Endometrial microvascular endothelial cells (primary cell): ENCODE results near the gene CCNY. TPM values are rescaled to one million over a fixed set of nuclear protein-coding genes. Genes with fewer than 3 reads are reported as not detected.

ENCODE experiments used
- in situ Hi-C: cut with HindIII; loops from 2 replicates; pipeline ENCODE4 v1.10.0; 2017; ENCODE audit warnings: low sequenced_read_pairs, low pct_unique_long_range_greater_than_20kb; ENCODE audit errors: inconsistent ontology term
- total RNA-seq: library from RNA; depleted of rRNA; stranded (reverse); fragments of >200 nt; gene quantifications from one replicate; pipeline ENCODE4 v1.2.3, GENCODE V29; 2015; ENCODE audit errors: inconsistent ontology term

CCNY gene
- total RNA-seq, 1 donor from 2014 or later: 54.7 TPM

DNA sequence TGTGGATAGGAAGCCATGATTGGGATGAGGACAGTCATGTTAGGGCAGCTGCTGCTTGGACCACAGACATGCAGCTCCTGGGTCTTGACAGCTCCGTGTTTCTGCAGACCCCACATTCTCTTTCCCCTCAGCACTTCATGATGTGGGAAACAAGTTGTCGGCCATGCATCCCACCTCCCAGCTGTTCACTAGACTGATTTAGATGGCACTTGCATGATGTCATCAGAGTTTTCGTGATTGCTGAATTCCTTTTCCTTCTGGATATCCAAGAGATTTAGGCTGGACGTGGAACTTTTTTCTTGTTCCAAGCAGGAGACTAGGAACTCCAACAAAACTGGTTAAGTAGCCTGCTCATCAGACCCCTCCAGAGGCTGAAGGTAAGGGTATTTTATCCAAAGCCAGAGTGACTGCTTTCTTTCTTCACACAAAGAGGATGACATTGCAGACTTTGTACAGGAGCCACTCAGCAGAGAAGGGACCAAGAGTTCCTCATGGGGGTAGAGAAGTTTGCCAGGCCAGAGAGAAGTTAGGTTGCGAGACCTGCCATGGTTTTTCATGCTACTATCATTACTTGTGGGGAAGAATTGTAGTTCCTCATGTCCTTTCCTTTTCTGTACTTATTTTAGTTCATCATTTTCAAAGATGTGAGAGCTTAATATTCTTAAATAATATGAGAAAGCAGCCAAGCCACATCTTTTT is 151.2 kb downstream of the CCNY start:
- in situ Hi-C loops: no loop called here

DNA sequence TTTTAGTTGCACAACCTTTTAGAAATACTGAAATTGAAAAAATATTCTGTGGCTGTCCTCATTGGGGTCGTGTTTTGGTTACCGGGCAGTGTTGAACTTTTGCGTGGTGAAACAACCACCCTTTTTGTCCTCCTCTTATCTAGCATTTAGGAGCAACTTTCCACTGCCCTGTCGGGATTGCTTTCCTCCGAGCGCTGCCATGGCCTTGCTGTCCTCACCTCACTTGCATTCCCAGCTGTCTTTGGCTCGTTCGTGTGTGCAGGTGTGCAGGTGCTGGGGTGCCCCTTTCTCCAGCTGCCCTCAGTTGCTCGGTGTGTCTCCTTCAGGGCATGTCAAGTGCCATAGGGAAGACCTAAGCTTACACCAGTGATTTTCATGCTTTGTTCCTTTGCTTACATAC is 151.9 kb downstream of the CCNY start:
- in situ Hi-C loops: no loop called here

DNA sequence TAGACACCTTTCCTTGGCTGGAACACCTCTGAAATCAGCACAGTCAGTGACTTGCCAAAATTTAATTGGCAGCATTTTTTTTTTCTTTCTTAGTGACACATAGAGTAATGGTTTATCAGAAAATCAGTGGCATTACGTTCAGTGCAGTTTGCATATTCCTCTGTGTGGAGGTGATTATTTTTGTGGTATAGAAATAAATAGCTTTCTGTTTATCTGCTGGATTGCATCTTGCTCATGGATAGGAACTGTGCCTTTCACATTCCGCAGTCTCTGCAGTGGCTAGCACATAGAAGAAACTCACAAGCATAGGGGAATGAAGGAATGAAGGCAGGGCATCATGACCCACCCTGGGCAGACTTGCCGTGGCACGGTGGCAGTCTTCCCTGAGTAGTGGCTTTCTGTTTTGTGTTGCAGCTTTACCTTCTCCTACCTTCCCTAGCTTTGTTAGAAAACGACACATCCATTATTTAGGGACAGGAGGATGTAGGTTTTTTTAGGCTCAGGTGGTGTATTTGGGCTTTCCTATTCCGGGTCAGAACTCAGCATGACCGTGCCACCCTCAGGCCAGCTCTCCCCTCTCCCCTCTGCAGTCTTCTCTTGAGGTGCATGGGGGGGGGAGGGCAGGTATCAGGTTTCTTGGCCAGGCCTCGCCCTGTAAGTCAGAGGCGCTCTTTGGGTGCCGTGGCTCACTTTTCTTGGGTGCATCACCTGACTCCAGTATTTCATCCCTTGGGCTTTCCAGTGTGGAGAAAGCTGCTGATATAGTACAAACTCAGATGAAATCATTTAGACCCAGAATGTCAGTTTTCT is 156.3 kb downstream of the CCNY start:
- in situ Hi-C loops: no loop called here

DNA sequence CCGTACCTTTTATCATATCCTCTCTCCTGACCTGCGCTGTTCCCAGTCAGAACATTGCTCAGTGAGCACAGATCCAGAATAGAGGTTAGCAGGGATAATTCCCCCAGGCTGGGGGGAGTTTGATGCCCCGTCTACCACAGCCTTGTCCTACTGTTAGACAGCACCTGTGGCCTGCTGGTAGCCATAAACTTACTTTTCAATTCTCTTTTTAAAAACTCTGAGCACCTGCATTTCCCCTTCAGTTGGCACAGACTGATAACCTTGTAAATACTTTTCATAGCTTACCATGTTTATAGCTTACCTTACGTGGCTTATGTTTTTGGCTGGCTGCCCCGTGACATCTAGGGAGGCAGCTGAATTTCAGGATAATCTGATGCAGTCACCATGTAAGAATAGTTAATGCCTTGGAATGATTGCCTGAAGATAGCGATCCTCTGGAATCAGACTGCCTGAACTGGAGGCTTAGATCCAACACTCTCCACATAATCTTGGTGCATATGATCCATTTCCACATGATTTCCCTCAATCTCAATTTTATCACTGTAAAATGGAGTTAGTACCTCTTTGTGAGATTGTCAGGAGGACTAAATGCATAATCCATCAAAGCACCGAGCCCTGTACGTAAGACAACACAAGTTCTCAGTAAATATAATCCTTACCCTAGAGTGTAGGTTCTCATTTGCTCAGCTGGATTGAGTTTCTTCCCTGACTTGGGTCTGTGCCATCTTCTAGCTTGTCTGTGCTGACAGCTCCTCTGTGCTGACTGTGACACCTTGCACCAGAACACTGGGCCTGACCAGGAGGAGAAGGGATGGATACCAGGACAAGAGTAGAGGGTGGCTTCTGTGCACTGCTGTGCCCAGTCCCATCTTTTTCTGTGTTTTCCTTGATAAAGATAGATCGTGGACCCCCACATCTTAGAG is 157.1 kb downstream of the CCNY start:
- in situ Hi-C loops: no loop called here

DNA sequence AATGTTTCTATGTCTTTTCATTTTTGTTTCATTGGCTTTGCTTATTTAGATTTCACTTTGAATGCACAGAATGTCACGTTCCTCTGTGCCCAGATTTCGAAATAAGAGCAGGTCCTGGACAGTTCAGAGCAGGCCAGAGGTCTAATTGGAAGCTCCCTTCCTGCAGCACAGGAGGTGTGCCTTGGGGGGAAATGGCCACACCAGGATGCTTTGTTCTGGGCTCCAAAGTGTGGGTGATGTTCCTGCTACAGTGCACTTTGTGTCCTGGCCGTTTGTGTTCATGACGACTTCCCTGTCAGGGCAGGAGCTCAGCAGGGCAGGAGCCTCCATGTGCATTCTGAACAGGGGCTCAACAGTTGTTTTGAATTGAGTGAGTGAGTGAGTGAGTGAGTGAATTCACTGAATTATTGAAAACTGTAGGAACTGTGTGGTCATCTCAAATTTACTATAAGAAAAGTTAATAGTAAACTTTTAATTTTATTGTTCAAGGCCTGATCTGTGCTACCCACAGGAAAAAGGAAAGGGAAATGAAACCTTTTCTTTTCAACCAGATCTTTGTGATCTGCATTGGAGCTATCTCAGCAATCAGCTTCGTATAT is 159.3 kb downstream of the CCNY start:
- in situ Hi-C loops: no loop called here

DNA sequence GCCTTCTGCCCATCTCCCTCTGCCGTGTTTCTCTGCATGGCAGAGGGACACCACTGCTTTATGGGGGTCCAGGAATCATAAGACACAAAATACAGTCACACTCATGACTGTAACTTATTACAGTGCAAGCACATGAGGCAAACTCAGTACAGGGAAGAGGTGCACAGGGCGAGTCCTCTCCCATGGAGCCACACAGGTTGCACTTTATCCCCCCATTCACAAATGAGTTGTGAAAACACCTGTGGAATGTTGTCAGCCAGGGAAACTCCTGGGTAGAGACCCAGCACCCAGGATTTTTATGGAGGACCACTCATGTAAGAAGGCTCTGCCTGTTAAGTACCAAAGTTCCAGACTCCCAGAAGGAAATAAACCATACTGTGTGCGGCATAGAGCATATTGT is 161.6 kb downstream of the CCNY start:
- in situ Hi-C loops: no loop called here

DNA sequence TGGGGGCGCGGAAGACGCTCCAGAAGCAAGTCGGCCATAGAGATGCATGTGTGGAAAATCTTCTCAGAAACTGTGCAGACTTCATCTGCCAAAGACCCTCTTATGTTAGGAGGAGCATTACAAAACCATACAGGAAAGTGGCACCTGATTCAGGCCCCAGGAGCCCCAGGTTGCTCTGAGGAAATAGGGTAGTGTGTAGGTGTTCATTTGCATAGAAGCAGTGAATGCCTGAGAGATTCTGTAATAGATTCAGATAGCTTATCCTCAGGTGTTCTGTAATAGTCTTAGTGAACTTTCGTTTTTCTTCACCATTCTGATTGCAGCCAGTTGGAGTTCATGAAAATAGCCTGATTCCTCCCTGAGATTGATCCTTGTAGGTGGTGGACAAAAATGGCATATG is 162.4 kb downstream of the CCNY start:
- in situ Hi-C loops: no loop called here

DNA sequence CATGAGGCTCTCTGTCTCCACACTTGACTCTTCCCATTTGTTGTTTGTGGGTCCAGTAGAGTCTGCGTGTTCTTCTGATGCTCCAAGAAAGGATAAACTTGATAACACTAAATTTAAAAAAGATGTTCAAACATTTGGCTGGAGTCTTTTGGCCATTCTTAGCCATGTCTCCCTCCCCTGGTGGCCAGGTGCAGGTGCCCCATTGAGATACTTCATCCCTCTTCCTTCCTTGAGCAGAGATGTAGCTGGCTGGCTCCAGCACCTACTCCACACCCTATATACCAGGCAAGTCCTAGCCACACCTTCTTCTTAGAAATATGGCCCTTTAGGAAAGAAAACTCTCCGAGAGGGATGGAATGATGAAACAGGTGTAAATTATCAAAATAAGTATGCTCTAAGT is 165.6 kb downstream of the CCNY start:
- in situ Hi-C loops: no loop called here

DNA sequence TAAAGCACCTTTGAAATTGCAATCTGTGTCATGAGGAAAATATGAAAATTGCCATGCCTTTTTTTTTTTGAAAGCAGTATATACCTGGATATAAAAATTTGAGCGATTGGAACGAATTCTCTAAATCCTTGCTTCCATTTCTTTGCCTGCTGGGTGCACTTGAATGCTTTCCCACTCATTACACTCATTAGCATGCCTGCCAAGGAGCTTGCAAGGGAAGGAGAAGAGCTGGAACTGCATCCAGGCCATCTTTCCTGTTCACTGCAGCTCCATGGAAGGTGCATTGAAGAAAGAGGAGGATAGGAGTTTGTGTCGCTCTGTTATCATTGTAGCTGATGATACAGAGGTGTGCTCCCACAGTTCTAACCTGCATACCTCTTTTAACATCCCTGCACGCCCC is 166.4 kb downstream of the CCNY start:
- in situ Hi-C loops: no loop called here

DNA sequence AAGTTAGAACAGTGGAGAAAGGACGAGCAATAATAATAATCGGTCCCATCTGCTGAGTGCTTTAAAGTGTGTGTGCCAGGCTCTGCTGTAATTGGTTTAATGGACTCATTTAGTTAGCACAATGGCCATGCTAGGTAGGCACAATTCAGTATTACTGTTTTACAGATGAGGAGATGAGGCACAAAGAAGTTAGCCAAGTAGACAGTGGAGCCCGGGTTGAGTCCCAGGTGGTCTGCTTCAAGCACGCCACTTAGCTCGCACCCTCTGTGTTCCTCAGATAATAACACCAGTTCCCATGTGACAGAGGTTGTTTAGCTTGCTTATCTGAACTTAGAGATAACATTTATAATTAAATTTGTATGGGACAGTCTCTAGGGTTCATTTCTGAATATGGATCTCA is 167.3 kb downstream of the CCNY start:
- in situ Hi-C loops: no loop called here

DNA sequence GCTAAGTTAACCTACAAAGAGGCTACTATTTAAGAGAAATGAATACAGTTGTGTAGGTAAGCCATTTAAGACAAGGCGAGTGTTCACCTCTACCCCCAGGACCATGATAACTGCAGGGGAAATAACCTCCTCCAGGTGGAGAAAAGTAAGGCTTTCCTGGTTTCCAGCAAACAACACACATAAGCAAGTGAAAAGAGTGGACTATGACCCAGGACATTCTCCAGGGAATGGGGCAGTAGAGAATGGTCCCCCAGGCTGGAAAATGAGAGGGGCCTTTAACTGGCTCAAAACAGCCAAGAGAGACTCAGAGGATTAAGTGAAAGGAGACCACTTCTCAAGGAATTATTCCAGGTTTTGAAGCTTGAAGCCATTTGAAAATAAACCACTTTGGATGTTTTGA is 167.8 kb downstream of the CCNY start:
- in situ Hi-C loops: no loop called here

DNA sequence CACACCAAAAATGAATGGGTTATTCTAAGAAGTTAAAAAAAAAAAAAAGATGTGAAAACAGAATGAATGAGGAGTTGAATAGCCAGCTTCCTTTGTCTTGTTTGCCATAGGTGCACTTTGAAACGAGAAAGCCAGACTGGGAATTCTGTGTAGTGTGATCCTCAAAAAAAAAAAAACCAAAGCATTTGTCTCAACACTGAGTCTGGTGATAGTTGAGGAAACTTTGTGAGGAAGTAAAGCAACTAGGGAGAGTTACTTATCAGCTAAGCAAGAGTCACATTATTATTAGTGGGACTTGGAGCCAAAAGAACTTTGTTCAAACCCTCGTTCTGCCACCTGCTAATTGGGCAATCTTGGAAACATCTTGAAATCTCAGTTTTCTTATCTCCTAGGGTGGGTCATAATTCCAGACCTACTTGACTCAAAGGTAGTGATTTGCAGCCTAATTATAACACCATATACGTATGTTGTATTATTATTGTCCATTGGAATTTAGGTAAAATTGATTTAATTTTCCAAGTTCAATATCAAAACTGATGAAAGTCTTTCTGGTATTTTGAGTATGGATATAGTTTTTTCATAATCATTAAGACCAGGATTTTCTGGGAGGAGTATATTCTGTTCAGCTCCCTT is 169.0 kb downstream of the CCNY start:
- in situ Hi-C loops: no loop called here

DNA sequence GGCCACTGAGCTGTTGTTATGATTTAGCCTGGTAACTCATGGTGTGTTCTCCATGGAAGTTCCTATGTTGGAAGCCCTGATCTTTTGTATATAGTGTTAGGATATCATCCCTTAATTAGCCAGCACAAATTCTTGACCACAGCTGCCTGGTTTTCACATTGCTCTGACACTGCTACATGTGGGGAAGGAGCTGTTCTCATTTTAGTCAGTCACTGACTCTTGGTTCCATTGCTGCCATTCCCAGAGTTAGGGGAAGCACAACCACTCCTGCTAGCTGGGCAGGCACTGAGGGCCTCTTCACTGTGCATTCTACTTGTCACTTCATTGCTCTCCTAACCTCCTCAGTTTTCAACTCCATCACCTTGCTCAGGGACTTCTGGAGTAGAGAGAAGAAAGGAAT is 170.4 kb downstream of the CCNY start:
- in situ Hi-C loops: no loop called here

DNA sequence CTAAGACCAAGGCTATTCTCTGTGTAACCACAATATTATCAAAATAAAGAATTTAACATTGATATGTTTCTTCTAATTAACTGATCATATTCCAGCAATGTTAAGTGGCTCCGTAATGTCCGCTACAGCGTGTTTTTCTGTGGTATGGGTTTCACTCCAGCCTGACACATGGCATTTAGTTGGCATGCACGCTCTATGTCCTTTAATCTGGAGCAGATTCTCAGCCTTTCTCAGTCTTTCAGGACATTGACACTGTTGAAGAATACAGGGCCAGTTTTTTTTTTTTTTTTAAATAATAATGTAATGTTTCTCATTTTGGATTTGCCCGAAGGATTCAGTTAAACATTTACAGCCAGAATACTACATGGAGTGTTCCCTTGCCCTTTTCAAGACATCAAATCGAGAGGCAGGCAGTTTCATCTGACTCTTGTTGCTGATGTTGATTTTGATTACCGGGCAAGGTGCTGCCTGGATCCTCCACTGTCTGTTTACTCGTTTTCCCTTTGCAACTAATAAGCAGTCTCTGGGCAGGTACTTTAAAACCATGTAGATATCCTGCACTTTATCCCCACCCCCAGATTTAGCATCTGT is 171.3 kb downstream of the CCNY start:
- in situ Hi-C loops: no loop called here

DNA sequence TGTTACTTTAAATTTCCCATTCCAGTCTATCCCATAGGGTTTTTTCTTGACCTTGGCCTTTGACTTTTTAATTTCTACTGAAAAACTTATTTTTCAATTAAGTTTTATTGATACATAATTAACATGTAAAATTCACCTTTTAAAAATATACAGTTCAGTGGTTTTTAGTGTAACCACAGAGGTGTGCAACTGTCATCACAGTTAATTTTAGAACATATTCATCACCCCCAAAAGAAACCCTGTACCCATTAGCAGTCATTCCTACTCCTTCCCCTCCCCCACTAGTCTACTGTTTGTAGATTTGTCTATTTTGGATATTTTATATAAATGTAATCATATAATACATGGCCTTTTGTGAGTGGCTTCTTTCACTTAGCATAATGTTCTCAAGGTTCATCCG is 172.3 kb downstream of the CCNY start:
- in situ Hi-C loops: no loop called here

DNA sequence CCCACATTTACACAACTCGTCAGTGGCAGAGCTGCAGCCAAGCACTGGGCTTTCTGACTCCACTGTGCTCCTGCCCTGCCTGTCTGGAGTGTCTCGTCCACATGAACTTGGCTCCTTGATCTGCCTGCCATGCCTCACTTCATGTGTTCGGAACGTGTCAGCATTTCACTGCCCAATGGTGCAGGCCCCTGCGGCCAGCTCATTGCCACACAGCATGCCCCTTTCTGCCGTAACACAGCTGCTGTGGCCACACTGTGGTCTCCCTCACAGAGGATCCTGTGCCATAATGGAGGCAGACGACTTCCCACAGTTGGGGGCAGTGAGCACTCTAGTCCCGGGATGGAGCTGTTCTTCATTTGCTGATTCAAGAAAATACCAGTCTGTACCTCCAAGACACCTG is 174.6 kb downstream of the CCNY start:
- in situ Hi-C loops: no loop called here

DNA sequence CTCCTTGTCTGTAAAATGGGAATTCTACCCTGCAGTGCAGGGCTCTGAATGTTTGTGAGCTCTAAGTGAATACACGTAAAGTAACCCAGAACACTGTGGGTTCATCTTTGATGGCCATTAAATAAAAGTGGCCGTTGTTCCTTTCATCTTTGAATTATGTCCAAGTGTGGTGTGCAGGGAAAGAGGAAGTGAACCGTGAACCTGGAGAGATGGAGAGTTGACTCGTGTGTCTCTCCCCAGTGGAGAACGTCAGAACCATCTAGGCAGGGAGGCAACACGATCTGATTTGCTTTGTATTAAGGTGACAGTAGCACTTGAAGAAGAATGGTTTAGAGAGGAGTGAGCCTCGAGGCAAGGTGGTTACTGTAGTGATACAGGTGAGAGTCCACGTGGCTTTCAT is 175.3 kb downstream of the CCNY start:
- in situ Hi-C loops: no loop called here

DNA sequence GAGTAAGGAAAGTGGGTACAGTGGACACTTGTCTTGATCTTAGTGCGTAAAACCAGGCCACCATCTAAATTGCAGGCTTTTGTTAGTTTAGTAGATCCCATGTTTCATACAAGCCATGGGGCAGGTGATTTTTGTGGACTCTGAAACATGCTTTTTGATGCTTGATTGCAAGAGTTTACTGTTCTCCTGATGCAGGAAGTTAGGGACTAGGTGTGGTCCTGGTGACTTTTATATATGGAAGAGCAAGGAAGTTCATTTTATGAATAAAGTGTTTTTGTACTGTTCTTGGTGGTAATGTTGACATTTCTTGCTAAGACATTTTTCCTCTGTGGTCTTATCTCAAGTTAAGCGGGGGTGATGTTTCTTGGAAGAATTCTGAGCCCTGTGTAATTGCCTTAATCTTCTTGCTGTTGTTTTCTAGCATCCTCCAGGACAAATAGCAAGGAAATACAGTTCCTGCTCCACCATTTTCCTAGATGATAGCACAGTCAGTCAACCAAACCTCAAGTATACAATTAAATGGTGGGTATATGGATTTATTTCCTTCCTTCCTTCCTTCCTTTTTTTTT is 179.9 kb downstream of the CCNY start:
- in situ Hi-C loops: no loop called here
